Breast epithelium (tissue), 3 donors: Measurements from ENCODE around the gene CDC25A.

Experiments used
- CTCF ChIP-seq, 3 donors: fragments of 450-650 bp; IDR thresholded peaks; one replicate each; pipeline ENCODE4 v1.5.1; 2016 to 2017; ENCODE audit warnings: antibody characterized with exemption in 3 of 3, mild to moderate bottlenecking in 3 of 3, moderate library complexity in 3 of 3
- POLR2A ChIP-seq: fragments of 450-650 bp; IDR thresholded peaks from one replicate; pipeline ENCODE4 v1.6.1; 2016; ENCODE audit warnings: antibody characterized with exemption, mild to moderate bottlenecking, moderate library complexity
- POLR2AphosphoS5 ChIP-seq, 3 donors: sonication (generic); formaldehyde crosslinking; IDR thresholded peaks; one replicate each; pipeline ENCODE4 v1.6.1; 2017; ENCODE audit warnings: antibody characterized with exemption in 3 of 3

DNA sequence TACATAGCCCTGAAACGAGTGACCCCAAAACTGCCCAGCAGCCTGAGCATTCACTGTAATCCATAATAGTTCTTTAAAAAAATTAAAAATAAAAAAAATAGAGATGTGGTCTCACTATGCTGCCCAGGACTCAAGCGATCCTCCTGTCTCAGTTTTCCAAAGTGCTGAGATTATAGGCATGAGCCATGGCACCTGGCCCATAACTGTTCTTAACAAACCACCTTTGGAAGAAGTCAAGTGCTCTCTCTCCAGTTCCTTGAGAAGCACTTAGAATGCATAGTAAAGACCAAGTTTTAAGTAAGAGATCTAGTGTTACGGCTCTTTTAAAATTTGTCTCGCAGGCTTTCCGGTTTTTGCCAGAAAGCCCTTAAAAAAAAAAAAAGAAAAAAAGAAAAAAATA lies 8.2 kb downstream of the CDC25A start:
- TF ChIP-seq POLR2A (no peak), CTCF (IDR thresholded peaks at IDR 0.05) (no peak), POLR2AphosphoS5 (IDR thresholded peaks at IDR 0.05) (no peak)
